ENCODE measurements around the gene SUN5.

Gene SUN5

GRCh38 chr20:32995802-32996201 lies 8.4 kb downstream of the SUN5 start:
- no peak for DNase-seq (ENCODE audit: low read depth)

DNA sequence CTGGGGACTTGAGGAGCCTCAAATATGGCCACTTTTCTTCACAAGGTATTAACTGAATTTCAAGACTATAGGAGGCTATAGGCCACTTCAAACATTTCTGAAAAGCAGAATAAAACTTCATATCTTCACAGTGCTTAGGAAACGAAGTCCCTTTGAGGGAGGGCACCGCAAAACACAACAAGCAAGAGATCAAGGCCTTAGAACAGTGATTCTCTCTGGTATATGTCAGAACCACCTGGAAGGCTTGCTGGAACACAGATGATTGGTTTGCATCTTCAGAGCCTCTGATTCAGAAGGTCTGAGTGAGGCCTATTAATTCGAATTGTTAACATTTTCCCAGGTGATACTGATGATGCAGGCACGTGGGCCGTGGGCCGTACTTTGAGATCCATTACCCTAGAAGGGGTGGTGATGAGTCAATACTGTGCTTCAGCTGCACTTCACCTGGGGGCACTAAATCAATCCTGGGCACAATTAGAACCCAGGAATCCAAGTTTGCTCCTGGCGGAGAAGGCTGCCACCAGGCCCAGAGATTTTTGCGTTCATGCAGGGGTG lies 10.7 kb downstream of the SUN5 start:
- no peak for DNase-seq (ENCODE audit: low read depth)

DNA sequence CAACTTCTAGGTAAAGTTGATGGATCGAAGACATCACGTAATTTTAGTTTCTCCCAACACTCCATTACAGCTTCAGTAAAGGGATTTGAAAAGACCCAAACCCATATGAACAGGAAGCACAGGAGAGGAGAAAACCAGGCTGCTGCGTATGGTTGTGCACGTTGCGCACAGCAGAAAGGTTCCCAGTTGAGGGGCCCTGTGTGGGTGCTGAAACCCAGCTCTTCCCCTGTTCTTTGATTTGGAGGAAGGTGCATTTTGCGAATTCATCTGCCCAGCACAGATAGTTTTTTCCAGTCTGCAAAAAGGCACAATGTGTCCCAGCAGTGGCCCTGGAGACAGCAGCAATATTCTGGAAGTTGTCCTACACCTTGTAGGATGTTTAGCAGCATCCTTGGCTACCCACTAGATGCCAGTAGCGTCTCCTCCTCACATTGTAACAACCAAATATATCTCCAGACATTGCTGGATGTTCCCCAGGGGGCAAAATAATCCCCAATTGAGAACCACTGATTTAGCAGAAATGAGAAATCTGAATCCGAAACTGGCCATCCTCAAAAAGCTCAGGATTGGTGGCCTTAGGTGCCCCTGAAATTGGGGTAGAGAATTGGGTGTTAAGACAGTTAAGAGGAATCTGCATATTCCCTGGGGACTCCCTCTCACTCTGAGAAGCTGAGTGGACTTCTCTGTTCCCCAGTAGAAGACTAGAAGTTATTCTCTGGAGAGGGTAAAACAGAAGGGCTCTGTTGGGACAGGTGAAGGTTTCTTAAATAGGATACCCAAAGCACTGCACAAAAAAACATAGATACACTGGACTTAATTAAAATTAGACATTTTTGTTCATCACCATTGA lies 12.2 kb downstream of the SUN5 start:
- DNase-seq (ENCODE audit: low read depth), result no peak

DNA sequence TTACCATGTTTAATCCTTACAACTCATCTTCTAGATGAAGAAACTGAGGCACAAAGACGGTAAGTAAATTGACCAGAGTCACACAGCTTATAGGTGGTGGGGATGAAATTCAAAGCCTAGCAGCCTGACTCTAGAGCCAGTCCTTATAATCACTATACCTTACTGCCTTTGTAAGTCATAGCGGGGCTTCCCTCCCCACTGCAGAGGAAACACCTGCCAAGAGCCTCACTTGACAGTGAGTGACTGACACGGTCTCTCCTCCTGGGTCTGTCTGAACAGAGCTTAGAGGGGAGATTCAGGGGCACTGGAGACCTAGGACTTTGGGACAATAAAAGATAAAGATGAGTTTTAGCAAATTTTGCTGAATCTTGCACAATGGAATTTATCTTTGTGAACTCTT lies 12.8 kb downstream of the SUN5 start:
- DNase-seq (ENCODE audit: low read depth), result no peak

- no peak for DNase-seq (ENCODE audit: low read depth)
Observed at GRCh38 chr20:32990426-32990825, 13.8 kb downstream of the SUN5 start.

GRCh38 chr20:32989507-32990283 lies 14.5 kb downstream of the SUN5 start:
- no peak for DNase-seq (ENCODE audit: low read depth)

- no peak for DNase-seq (ENCODE audit: low read depth)
Observed at GRCh38 chr20:32988008-32988407, 16.2 kb downstream of the SUN5 start.

GRCh38 chr20:32987044-32987825 lies 17.0 kb downstream of the SUN5 start:
- no peak for DNase-seq (ENCODE audit: low read depth)

GRCh38 chr20:32986331-32986966 lies 17.8 kb downstream of the SUN5 start:
- DNase-seq (ENCODE audit: low read depth), result no peak

DNA sequence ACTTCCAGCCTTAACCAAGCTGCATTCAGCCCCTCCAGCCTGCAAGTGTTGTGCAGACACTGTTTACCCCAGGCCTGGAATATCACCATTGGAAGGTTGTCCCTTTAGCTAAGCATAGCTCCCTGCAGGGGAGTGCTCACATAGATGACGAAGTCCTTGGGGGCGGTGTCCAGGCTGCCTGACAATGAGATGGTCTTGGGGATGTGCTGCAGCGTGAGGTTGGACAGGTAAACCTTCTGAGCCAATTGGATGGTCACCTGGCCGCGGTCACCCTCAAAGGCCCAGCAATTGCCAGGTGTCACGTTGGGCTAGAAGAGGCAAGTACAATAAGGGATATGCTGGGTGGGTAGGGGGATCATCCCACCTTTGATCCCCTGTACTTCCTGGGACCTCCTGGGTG lies 18.6 kb downstream of the SUN5 start:
- DNase-seq (ENCODE audit: low read depth), result no peak

DNA sequence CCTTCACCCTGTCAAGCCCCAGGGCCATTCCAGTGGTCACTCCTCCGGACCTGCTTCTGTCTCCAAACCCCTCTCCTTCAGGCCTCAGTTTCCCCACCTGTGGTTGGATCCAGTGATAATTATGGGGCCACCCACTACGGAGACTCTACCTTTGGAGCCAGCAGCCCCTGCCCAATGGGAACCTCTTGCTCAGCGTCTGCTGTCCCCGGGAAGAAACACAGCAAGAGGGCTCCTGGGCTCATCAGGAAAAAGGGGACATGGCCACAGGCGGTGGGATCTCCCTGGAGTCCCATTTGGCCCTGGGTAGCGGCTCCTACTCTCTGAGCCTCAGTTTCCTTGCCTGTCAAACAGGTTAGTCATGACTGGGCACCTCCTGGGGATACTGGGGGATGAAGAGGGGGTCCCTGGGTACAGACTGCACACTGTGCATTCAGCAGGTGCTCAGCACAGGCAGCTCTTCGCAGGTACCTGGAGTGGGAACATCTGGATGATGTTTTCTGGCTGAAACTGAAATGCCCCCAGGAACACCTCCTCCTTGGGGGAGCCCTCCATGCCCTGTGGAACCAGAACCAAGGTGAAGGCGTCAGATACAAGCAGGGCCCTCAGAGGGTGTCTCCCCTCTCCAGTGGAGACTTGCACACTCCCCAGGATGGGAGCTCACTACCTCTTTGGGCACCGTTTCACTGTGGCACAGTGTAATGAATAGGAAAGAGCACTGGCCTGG lies 19.4 kb downstream of the SUN5 start:
- DNase-seq (ENCODE audit: low read depth), result no peak

- DNase-seq (ENCODE audit: low read depth), result no peak
Observed at GRCh38 chr20:32984196-32984595, 20.0 kb downstream of the SUN5 start.

- DNase-seq (ENCODE audit: low read depth), result no peak
Observed at GRCh38 chr20:32983459-32984112, 20.6 kb downstream of the SUN5 start.

- no peak for DNase-seq (ENCODE audit: low read depth)
Observed at GRCh38 chr20:32982617-32983458, 21.4 kb downstream of the SUN5 start.

GRCh38 chr20:32980990-32981389 lies 23.2 kb downstream of the SUN5 start:
- no peak for DNase-seq (ENCODE audit: low read depth)

DNA sequence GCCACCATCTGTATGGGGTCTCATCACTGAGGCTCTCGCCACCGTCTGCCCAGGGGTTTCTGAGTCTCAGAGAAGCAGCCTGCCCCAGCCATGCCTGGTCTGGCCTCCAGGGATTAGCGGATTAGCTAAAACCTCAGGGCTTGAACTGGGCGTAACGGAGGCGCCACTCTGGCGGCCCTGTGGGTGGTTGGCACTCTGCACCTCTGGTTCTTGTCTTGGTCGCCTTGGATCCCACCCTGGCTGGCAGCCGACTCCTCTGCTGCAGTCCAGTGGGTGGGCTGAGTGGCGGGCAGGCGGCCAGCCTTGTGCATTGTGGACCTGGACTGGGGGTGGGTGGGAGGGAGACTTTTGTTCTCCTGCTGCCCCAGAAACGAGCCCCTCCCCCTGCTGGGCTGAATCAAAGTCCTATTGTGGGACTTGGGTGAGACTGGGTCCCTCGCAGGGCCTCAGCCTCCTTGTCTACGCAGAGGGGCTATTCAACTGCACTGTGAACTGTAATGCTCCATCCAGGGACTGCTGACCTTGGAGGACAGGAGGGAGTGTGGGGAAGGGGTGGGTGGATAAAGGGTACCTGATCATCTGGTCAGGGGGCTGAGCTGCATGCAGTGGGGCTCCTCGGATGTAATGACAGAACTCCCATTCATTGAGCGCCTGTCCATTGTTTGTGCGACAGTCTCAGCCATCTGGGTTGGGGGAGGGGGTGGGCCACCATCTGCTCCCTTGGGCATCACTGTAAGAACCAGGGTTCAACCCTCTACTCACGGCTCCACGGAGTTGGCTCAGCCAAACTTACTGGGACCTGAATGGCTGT lies 23.9 kb downstream of the SUN5 start:
- no peak for DNase-seq (ENCODE audit: low read depth)

DNA sequence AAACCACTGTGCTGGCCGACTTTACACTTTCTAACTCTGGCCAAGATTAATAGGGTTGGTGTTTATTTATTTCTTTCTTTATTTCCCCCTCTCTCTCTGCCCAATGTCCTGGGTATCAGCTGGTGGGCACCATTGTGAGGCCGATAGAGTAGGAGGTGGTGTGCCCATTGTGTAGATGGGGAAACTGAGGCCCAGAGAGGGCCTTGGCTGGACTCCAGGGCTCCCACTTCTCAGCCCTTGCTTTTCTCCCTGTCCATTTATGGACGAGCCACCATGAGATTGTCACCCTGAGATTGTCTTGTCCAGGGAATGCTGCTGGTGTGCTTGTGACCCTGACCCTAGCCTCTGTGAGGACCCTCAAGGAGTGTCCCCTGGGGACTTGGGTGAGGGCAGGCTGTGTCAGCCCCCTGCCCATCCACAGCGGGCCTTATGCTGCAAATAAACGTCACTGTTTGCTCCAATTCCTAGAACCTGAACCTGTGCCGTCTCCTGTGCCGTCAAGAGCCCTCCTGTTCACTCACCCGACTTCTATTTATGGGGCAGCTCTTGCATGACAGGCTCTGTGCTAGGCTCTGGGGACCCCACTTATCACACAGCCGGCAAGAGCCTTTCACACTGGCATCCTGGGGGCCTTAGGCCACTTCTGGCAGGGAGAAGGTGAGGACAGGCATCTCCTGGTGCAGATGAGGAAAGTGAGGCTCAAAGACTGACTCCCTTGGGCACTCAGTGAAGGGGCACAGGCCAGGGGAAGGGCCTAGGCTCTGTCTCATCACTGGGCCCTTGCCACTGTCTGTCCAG lies 24.8 kb downstream of the SUN5 start:
- DNase-seq (ENCODE audit: low read depth), result no peak

DNA sequence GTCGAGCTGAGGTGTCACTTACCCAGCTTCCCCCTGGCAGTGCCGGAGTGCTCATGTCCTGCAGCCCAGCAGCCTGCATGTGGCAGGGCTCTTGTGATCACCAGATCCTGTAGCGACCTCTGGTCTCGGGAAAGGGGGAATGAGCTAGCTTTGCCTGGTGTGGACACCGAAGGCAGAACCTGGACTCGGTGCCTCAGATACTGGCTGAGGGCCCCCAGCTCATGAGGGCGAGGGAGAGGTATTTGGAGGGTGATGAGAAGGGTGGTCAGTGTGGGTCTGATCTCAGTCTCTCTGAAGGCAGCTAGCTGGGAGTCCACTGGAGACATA lies 26.3 kb downstream of the SUN5 start:
- DNase-seq (ENCODE audit: low read depth), result no peak

Data from GM04504 (cell line).